Fibroblast of skin of right biceps (primary cell): ENCODE measurements around the gene WRAP73.
"Not testable (repeated sequence)": the region's sequence is repeated elsewhere in the genome, so short reads cannot be mapped to it uniquely, and the experiment has no call there.

ENCODE experiments used
- DNase-seq: peaks from one replicate; pipeline ENCODE4 v3.0.0-alpha.2; 2013

WRAP73 gene

DNA sequence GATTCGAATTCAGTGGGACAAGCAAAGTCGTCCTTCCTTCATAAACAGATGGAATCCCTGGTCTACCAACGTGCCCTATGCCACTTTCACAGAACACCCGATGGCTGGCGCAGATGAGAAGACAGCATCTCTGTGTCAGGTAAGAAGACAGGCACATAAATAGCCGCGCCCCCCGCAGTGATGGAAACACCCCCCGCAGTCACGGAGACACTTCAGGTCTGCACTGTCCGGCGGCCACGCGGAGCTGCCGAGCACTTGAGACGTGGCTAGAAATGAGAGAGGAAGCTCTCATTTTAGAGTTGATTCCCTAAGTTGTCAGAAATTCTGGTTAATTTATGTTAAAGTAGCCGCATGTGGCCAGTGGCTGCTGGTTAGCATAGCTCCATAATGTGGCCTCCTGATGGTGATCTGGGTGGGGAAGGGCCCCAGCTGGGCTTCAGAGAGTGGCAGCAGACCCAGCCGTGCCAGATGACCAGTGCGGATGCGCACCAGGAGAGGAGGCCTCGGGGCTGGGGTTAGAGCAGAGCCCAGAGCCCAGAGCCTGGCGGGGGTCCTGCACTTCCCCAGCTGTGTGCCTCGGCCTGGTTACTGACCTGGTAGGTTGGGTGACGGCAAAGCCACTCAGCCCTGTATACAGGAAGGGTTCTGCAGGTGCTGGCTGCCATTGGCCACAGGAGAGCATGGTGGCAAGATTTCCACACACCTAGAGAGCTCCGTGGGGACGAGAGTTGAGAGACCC lies 22.2 kb downstream of the WRAP73 start:
- no peak for DNase-seq

DNA sequence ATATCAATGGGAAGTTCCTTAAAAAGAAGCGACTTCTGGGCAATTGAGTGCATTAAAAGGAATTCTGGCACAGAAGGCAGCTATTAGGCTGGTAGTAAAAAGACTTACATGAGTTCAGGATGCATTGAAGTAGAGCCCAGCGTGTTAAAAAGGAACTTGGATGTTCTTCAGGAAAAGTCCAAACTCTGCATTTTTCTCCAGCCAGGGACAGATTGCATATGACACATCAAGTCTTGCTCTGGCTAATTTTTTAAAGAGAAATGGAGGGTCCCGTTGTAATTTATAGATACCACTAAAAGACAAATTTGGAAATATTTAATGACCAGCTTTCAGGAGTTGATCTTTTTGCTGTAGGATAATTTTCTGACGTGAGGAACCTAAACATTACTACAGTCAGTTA lies 23.9 kb downstream of the WRAP73 start:
- no peak for DNase-seq

DNA sequence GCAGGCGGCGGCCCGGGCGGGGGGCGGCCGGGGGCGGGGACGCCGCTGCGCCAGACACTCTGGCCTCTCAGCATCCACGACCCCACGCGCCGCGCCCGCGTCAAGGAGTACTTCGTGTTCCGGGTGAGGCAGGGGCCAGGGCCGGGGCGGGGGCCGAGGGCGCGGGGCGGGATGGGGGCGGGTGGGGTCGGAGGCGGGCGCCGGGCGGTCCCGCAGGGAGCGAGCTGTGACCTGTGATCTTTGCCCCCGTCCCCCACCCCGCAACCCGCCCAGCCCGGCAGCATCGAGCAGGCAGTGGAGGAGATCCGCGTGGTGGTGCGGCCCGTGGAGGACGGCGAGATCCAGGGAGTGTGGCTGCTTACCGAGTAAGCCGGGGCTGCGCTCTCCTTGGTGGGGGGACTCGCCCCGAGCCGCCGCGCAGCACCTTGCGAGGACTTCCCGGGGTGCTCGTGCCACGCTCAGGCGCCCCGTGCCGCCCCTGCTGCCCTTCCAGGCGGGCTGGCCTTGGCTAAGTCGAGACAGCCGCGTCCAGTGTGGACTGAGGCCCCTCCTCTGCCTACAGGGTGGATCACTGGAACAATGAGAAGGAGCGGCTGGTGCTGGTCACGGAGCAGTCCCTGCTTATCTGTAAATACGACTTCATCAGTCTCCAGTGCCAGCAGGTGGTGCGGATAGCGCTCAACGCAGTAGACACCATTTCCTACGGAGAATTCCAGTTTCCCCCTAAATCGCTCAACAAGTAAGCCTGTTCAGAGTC lies 24.6 kb downstream of the WRAP73 start:
- no peak for DNase-seq

DNA sequence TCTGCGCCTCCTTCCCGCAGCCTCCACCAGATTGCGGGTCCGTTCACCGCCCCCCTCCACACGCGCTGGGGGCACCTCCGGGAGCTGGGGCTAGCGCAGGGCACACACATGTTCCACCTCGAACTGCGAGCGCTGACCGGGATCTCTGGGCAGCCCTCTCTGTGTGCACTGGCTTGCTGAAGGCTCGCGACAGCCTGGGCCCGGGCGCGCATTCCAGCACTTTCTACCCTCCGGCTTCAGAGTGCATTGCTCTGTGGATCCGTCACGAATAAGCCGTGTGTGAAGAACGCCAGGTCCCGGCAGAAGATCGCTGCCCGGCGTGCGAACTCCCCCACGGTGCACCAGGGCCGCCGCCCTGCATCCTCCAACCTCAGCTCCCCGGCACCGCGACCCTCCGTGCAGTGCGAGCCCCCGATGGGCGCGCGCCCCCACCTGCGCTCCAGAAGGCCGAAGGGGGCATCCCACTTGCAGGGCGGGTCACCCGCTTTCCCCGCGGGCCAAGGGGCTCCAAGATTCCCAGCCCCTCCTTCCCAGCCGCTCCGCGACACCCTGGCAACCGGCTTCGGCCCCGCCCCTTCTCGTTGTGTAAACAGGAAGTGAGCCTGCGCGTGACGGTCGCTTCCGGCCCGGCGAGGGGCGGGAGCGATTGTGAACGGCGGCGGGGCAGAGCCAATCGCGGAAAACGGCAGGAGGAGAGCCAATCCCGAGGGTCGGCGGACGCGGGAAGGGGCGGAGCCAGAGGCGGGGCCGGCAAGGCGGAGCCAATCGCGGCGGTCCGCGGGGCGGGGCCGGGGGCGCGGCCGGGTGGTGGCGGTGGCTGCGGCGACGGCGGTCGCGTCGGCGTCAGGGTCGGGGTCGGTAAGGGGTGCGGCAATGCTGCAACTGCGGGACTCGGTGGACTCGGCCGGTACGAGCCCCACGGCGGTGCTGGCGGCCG lies 25.4 kb downstream of the WRAP73 start, which contains the start of gene TPRG1L:
TSS of gene TPRG1L (plus strand) at position 816 of the 937 bp plus-strand sequence. CDS start at position 874, 58 bp downstream.
- DNase-seq, result peak; percentile 94

DNA sequence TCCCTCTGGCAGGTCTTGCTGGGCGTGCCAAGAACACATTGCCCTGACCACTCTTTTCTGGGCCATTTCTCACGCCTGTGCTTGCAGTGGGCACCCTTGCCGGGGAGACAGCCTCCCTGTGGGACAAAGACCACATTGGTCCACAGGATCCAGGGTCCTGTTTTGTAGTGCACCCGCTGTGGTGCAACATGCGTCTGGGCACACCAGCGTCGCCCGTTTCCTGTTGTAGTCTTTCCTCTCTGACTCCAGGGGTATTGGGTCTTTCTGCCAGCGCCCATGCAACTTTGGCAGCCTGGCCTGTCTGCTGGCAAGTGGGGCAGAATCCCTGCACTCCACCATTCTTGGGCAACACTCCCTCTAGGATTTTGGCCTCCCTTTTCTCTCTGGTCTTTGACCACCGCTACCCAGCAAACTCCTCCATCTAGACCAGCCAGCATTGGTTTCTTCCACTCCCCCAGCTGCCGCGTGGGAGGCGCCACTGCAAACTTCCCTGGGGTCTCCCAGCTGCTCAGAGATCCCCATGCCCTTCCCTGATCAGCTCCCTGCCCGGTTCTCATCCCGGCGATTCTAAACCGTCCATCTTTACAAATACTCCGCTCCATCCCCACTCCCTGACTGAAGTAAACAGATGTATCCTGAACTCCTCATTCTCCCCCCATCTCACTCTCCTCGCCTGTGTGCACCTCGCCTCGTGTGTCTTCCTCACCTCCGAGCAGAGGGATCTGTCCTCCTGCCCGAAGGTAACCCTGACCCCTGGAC lies 26.3 kb downstream of the WRAP73 start:
- DNase-seq, result no peak

- DNase-seq, result not testable (repeated sequence)
Observed at GRCh38 chr1:3622102-3622501, 27.8 kb downstream of the WRAP73 start.

GRCh38 chr1:3621151-3621671 lies 28.7 kb downstream of the WRAP73 start:
- peak; percentile 31 for DNase-seq

DNA sequence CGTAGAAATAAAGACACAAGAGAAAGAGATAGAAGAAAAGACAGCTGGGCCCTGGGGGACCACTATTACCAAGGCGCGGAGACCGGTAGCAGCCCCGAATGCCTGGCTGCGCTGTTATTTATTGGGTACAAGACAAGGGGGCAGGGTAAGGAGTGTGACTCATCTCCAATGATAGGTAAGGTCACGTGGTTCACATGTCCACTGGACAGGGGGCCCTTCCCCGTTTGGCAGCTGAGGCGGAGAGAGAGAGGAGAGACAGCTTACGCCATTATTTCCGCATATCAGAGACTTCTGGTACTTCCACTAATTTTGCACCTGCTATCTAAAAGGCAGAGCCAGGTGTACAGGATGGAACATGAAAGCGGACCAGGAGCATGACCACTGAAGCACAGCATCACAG lies 29.2 kb downstream of the WRAP73 start:
- no peak for DNase-seq

DNA sequence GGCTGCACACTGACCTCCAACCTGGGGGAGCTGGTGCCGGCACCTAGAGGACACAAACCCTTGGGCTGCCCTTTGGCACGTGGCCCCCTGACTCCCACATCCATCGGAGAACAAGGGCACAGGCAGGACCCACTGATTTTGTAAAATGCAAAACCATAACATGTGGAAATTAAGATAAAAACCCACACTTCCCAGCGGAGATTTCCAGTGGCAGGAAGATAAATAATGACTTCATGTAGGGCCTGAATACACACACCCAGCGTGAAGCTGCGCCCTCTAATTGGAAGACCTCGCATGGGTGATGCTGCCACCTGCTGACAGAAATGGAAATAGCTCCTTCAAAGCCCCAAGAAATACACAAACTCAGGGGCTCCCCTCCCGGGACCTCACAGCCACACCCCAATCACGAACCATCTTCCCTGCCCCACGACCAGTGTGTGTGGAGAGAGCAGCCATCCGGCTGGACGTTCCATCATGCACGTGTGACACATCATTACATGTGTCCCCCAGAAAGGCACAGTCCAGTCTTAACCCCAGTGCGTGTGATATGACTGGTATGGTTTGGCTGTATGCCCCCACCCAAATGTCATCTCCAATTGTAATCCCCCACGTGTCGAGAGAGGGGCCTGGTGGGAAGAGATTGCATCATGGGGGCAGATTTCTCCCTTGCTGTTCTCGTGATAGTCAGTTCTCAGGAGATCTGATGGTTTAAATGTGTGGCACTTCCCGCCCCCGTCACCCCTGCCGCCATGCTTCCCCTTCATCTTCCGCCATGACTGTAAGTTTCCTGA lies 30.8 kb downstream of the WRAP73 start:
- DNase-seq, result peak; percentile 73

- no peak for DNase-seq
Observed at GRCh38 chr1:3618531-3618880, 31.4 kb downstream of the WRAP73 start.

- DNase-seq, result no peak
Observed at GRCh38 chr1:3617806-3618345, 32.0 kb downstream of the WRAP73 start.

- no peak for DNase-seq
Observed at GRCh38 chr1:3616861-3617260, 33.0 kb downstream of the WRAP73 start.

DNA sequence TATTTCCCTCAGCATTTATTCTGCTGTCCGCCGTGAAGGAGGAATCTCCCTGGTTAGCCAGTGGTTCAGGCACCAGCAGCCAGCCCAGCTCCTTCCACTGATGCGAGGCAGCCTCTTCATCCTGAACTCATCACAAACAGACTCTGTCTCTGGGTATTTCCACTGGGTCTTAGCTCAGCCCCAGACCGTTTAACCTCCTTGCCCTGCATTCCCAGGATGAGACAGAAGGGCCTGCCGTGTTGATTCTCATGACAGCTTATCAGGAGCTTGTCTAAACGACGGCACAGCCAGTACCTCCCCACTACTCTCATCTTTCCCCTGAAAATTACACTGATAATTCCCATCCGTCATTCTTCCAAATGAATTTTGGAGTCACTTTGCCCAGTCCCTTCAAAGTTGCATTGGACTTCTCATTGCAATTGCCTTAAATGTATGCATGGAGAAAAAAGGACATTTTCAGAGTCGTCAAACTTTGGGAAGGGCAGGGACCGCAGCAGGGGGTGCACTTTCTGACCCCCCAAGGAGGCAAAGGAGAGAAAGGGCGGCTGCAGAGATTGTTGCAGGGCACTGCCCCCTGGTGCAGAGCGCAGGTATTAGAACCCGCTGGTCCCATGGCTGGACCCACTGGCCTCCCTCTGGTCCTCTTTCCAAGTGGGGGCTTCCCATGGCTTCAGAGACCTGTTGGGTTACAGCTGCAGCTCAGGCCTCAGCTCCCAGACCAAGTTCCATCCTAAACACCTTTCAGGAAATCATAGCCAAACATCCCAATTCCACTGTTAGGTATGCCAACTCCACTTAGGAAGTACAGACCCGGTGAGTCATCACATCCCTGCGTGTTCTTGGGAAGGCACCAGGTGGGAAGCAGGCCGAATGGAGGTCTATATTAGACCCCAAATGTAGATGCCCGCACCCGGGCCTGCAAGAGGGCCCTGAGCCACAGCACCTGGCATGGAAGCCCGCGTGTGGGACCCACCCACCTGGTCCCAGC lies 34.9 kb downstream of the WRAP73 start:
- DNase-seq, result no peak

GRCh38 chr1:3612123-3612522 lies 37.8 kb downstream of the WRAP73 start:
- DNase-seq, result no peak

GRCh38 chr1:3611170-3612019 lies 38.5 kb downstream of the WRAP73 start, which contains the start of gene MEGF6:
Gene MEGF6, minus strand, starts transcription at chr1:3611508. Its CDS starts 240 bp downstream, at chr1:3611268.
- peak; percentile 43 for DNase-seq

- DNase-seq, result peak; percentile 35
Observed at GRCh38 chr1:3610527-3611169, 39.3 kb downstream of the WRAP73 start.

GRCh38 chr1:3609769-3610526 lies 40.0 kb downstream of the WRAP73 start:
- DNase-seq, result no peak
